Endometrial microvascular endothelial cells (primary cell): Measurements from ENCODE around the gene ELAVL2. TPM values are rescaled to one million over a fixed set of nuclear protein-coding genes. Genes with fewer than 3 reads are reported as not detected.

Source experiments
- in situ Hi-C: cut with HindIII; loops from 2 replicates; pipeline ENCODE4 v1.10.0; 2017; ENCODE audit warnings: low sequenced_read_pairs, low pct_unique_long_range_greater_than_20kb; ENCODE audit errors: inconsistent ontology term
- total RNA-seq: library from RNA; depleted of rRNA; stranded (reverse); fragments of >200 nt; gene quantifications from one replicate; pipeline ENCODE4 v1.2.3, GENCODE V29; 2015; ENCODE audit errors: inconsistent ontology term

ELAVL2 gene
- total RNA-seq, 1 donor from 2014 or later, result not detected

DNA sequence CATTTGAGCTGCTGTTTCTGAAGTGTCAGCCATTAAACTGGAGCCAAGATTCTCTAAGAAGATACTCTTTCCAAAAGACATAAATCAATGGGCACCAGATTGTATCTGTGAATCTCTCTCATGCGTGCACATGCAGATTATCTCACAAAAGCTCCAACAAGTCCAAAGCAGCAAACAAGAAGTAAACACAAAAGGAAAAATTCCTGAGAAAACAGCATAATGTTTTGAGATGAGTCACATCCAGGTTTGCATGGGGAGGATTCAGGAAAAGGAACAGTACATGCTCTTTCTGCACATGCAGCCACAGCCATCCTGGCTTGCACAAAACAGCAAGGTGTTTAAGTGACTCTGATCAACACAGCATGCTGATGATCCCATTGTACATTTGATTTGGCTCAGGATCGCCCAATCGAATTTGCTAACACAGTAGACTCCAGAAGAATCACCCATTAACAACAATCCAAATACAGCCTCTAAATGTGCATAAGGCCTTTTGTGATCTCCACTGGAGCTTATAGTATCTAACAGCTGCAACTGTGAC is 143.1 kb downstream of the ELAVL2 start:
- in situ Hi-C loops, result no loop called here

GRCh38 chr9:23682352-23682751 is 143.7 kb downstream of the ELAVL2 start:
- in situ Hi-C loops, result no loop called here

DNA sequence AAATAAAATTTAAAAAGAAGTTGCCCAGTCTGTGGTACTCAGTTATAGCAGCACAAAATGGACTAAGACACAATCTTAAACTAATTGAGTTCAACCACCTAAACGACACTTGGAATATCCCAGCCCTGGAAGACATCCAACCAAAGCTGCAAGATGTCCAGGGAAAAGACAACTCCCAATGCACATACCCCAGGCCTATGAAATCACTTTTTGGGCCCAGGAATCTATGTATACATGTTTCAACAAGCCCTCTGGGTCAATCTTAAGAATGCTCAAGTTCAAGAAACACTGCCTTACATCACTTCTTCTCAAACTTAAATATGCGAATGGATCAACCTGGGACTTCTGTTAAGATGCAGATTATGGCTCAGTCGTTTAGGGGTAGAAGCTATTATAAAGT is 148.6 kb downstream of the ELAVL2 start:
- in situ Hi-C loops, result no loop called here

DNA sequence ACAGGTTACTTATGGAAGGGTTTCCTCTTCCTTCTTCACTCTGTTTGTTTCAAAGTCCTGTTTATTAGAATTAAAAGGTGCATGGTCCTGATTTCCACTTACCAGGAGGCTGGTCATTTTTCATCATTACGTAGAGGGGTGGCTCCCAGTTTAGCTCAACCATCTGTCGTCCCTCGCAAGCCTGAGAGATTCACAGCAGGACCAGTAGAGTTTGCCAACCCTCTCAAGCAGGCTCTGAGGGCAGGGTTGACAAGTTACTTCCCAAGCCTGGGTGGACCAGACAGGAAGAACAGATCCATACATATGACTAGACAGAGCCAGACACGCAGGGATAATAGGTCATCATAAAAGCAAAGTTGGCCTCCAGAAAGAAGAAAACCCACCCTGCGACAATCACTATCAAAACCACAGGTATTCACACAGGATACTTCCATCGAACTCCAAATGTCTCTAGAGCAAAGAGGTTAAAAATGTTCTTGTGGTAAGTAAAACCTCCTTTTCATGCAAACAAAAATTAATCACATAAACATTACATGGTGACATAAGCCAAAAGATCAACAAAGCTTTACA is 151.9 kb downstream of the ELAVL2 start:
- in situ Hi-C loops, result no loop called here

DNA sequence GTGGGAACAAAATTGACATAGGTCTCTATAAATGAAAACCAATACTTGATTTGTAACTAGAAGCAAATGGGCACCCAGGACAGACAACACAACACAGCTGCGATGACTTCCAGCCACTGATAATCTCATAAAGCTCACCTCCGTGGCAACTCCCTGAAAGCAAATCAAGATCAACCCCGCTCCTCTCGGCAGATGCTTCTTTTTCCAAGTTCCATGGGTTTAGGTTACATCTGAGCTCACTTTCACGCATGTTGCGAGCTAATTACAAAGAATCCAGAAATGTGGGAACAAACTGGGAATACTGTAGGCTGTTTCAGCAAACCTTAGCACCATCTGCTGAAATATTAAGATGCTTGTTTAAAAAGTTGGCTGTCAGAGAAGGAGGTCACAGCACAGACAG is 153.9 kb downstream of the ELAVL2 start:
- in situ Hi-C loops, result no loop called here

DNA sequence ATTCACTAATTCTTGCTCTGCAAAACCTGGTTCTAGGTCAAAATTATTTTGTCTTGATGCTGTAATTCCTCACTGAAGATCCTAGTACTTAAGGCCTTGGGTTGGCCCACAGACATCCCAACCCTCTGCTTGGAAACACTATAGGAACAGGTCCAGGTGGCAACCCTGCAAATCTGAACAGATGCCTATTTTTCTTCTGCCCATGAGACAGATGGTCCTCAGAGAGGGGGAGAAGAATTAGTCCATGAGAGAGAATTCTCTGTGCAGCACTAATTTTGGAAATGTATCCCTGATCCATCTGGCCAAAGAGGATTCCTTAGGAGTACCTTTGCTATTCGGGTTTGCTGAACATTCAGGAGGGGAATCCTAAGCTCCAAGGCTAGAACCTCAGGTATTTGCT is 156.3 kb downstream of the ELAVL2 start:
- in situ Hi-C loops, result no loop called here

- in situ Hi-C loops, result no loop called here
Observed at GRCh38 chr9:23665635-23666034, 160.4 kb downstream of the ELAVL2 start.

DNA sequence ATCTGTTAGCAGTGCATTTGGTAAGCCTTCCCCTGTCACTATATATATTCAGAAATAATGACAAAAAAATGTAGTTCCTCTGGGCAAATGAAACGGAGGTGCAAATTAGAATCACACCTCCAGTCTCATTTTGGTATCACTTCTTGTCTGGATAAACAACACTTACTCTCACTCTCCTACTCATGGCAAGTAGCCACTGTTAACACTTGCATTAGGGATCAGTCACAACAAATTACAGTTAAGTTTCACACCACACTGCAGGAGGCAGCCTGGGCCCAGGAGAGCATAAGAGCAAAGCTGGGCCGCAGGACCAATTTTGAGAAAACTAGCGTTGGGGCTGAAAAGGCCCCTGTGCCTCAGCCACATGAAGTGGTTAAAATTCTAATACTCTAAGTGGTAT is 161.0 kb downstream of the ELAVL2 start:
- in situ Hi-C loops, result no loop called here

- in situ Hi-C loops, result no loop called here
Observed at GRCh38 chr9:23663946-23664345, 162.1 kb downstream of the ELAVL2 start.

- in situ Hi-C loops, result no loop called here
Observed at GRCh38 chr9:23663536-23663935, 162.5 kb downstream of the ELAVL2 start.

DNA sequence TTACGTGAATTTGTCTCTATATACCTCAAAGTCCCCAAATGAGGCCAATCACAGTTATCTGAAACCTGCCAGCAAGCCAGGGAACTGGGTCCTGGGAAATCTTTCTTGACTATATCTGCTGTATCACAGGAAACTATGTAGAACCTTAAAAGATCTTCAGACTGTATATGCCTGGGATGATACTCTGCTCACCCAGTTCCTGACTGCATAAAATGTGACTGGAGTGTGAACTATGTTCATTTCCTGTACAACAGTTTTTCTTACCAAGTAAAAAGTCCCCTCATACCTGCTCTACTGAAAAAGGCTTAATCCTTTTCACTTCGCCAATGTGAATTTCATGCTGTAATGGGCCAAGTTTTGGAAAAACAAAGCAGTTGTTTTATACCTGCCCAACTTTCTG is 162.9 kb downstream of the ELAVL2 start:
- in situ Hi-C loops, result no loop called here

GRCh38 chr9:23662320-23662719 is 163.7 kb downstream of the ELAVL2 start:
- in situ Hi-C loops, result no loop called here

GRCh38 chr9:23659346-23660006 is 166.6 kb downstream of the ELAVL2 start:
- in situ Hi-C loops, result no loop called here

DNA sequence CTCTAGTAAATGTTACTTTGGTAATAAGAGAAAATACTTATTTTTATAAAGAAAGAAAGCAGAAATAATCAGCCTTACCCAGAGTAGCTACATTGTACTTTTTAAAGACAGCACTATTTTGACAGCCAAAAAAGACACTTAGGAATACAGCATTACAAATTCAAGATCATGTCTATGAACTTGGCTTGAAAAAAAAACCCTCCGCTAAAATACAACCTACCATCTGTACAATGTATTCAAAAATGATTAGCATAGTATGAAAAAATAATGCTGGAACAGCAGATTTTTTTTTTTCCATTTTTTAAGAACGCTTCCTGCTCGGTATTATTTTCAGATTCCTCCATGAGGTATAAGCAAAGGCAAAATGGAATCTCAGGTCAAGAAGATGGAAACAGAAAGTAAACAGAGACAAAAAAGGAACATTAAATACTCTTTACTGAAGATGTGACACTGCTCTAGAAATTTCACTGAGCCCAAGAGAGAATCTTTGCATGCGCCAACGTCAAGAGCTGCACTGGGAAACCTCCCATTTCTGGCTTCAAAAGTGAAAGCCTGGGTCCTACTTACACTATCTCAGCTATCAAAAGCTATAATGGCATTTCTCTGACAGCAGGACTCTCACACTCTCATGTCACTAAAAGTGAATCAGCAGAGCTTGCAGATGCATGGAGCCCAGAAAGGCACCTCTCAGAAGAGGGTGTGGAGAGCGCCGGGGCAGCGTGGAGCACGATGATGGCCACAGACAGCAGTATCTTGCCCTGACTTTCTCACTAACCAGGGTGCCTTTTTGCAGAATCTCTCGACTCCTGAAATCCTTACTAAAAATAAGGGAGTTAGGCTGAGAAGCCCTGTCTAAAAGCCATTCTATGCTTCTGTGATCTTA is 167.4 kb downstream of the ELAVL2 start:
- in situ Hi-C loops, result no loop called here

DNA sequence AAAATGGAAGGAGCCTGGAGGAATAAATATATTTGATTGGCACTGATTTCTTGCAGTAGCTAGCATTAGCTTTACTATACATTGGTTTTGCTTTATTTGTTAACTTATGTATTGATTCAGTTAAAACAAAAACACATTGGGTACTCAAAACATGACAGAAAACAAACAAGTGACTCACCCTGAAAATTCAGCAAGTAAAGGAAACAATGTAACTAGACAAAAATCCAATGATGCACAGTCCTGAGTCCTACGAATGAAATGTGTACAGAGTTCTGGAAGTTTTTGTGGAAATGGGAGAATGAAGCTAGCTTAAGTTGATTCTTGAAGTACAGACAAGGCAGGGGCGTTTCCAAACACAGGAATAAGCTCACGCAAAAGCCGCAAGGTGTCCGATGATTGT is 175.0 kb downstream of the ELAVL2 start:
- in situ Hi-C loops, result no loop called here

DNA sequence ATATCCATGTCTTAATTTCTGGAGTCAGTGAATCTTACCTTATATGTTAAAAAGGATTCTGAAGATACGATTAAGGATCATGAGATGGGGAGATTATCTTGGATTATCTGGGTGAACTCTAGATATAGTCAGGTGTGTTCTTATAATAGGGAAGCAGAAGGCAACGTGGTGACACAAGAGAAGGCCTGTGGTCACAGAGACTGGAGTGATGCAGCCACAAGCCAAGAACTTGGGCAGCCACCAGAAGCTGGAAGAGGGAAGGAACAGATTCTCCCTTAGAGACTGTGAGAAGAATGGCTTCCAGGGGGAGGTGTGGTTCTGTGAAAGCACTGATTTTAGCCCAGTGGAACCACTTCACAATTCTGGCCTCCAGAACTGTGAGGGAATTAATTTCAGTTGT is 177.4 kb downstream of the ELAVL2 start:
- in situ Hi-C loops, result no loop called here

- in situ Hi-C loops, result no loop called here
Observed at GRCh38 chr9:23644896-23645295, 181.1 kb downstream of the ELAVL2 start.

DNA sequence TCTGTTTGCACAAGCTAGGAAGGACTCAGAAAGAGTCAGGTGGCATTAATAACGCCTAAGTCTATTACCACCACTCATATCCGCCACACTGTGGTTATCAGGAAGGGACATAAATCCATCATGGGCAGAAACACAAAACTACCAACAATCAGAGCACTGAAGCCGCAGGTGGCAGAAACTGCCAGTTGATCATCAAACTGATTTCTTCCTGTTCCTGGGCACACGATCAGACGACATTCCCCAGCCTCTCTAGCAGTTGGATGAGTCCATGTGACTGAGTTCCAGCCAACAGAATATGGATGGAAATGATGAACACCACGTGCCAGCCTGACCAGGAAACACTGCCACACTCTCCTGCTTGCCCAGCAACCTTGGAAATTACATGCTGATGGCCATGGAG is 181.7 kb downstream of the ELAVL2 start:
- in situ Hi-C loops, result no loop called here

- in situ Hi-C loops, result no loop called here
Observed at GRCh38 chr9:23643656-23644258, 182.3 kb downstream of the ELAVL2 start.
